ENCODE results near the gene AUH. TPM values are rescaled to one million over a fixed set of nuclear protein-coding genes. Genes with fewer than 3 reads are reported as not detected.

The AUH gene
- total and polyA plus RNA-seq, 4 experiments from 2014 or later: 9.9 to 25.2 (median 20.7) TPM

DNA sequence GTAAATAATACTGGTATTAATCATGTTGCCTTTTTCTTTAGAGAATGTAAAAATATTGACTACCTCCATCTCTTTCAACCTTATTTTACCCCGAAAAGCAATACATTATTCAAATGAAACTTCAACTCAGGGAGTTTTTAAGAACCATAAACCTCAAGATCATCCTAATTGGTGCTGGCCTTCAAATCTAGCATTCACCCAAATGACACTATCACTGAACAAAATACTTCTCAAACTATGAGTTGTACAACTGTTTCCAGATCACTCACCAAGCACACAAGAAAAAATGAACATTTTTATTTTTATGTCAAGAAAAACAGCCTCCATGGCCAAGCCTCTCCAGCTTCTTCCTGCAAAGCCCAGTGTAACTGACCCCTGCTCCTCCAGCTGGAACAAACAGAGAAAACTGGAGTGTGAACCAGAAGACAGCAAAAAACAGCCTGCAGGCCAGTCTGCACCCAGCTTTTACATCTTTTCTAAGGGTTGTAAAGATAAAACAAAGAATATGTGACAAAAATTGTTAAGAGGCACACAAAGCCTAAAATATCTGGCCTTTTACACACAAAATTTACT, 21.2 kb downstream of the AUH start:
- intact Hi-C loops (cut with micrococcal nuclease): no loop called here
- no peak for DNase-seq
- Mint-ChIP-seq H3K27me3 (no peaks in the 10 kb centered on the region), H3K4me3 (no peak overlapping the region), H3K9me3 (peaks cover 0 to 3% (median 0%) of the 10 kb centered on the region in 8 donors), H3K27ac (peak overlapping the region in 1 of 7 donors; percentile 16), H3K4me1 (peaks cover 10 to 52% (median 36%) of the 10 kb centered on the region in 4 donors), H3K36me3 (peaks cover 64 to 66% of the 10 kb centered on the region in 2 donors)
- ChIA-PET POLR2A (ENCODE audit: partially characterized antibody) (no interaction called here), CTCF (ENCODE audit: partially characterized antibody) (no interaction called here)
- Histone ChIP-seq H3K36me3 (ENCODE audit: insufficient read depth, low read length) (peaks cover 10% of the 10 kb centered on the region), H3K27ac (ENCODE audit: low read depth, low read length) (no peak overlapping the region), H3K4me3 (ENCODE audit: low read length in 2 of 2) (no peak overlapping the region), H3K27me3 (ENCODE audit: insufficient read depth, low read length) (no peaks in the 10 kb centered on the region), H3K9me3 (ENCODE audit: control insufficient read depth in 1 of 2, low read length in 2 of 2) (no peaks in the 10 kb centered on the region), H3K4me1 (ENCODE audit: insufficient read depth, low read length) (no peaks in the 10 kb centered on the region)

DNA sequence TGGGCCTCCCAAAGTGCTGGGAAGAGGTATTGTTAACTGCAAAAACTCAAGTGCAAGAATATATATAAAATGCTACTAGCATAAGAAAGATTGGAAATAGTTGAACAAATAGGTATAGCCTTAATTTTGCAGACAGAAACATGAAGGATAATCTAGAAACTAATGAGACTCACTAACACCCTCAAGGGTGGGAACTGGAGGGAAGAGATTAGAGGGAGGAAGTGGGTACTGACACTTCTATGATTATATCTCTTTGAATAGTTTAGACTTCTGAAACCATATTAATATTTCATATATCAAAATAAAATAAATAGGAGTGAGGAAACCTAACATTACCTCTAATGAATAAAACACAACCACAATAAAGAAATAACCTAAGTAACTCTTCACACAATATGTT, 23.0 kb downstream of the AUH start:
- no peaks in the 10 kb centered on the region for H3K27me3 ChIP-seq (ENCODE audit: insufficient read depth, low read length)
- Mint-ChIP-seq H3K27ac (no peak overlapping the region), H3K4me1 (peaks cover 10 to 51% (median 32%) of the 10 kb centered on the region in 4 donors), H3K36me3 (peaks cover 56 to 58% of the 10 kb centered on the region in 2 donors), H3K9me3 (peaks cover 0 to 3% (median 0%) of the 10 kb centered on the region in 8 donors), H3K4me3 (no peak overlapping the region), H3K27me3 (no peaks in the 10 kb centered on the region)
- no peak overlapping the region for H3K4me3 ChIP-seq (ENCODE audit: low read length in 2 of 2)
- no peak overlapping the region for H3K27ac ChIP-seq (ENCODE audit: low read depth, low read length)
- no peaks in the 10 kb centered on the region for H3K4me1 ChIP-seq (ENCODE audit: insufficient read depth, low read length)
- intact Hi-C loops (cut with micrococcal nuclease): no loop called here
- ChIA-PET POLR2A (ENCODE audit: partially characterized antibody) (no interaction called here), CTCF (ENCODE audit: partially characterized antibody) (no interaction called here)
- no peaks in the 10 kb centered on the region for H3K9me3 ChIP-seq (ENCODE audit: control insufficient read depth in 1 of 2, low read length in 2 of 2)
- H3K36me3 ChIP-seq (ENCODE audit: insufficient read depth, low read length): peaks cover 10% of the 10 kb centered on the region
- DNase-seq: no peak

DNA sequence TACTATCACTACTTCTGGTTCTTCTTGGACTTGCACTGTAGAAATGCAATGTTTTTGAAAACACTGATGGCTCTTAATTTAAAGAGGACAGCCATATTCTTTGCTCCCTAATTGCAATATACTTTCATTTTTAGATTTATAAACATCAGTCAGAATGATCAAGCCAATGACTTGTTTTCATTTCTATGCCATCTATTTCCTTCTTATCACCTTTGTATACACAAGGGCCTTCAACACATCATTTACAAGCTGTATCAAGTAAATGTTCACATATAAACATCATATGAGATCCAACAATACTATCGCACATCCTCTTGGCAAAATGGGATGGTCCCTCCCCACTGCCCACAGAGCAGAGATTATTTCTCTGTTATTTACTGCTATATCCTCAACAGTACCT, 24.9 kb downstream of the AUH start:
- no peaks in the 10 kb centered on the region for H3K27me3 Mint-ChIP-seq
- H3K36me3 ChIP-seq (ENCODE audit: insufficient read depth, low read length): peaks cover 4% of the 10 kb centered on the region
- CTCF ChIA-PET (ENCODE audit: partially characterized antibody): interaction anchor here (0.5 kb wide), 1 partner anchor 287 kb away, joined by 3 read pairs; no protein-coding TSS in a partner anchor
- DNase-seq: no peak
- no peaks in the 10 kb centered on the region for H3K9me3 ChIP-seq (ENCODE audit: control insufficient read depth in 1 of 2, low read length in 2 of 2)
- H3K27ac Mint-ChIP-seq: no peak overlapping the region
- no peaks in the 10 kb centered on the region for H3K4me1 ChIP-seq (ENCODE audit: insufficient read depth, low read length)
- H3K9me3 Mint-ChIP-seq: no peaks in the 10 kb centered on the region
- no peak overlapping the region for H3K4me3 ChIP-seq (ENCODE audit: low read length in 2 of 2)
- peaks cover 40 to 48% of the 10 kb centered on the region in 2 donors for H3K36me3 Mint-ChIP-seq
- H3K27ac ChIP-seq (ENCODE audit: low read depth, low read length): no peak overlapping the region
- H3K4me3 Mint-ChIP-seq: no peak overlapping the region
- intact Hi-C loops (cut with micrococcal nuclease): no loop called here
- peaks cover 8 to 39% (median 27%) of the 10 kb centered on the region in 4 donors for H3K4me1 Mint-ChIP-seq
- H3K27me3 ChIP-seq (ENCODE audit: insufficient read depth, low read length): no peaks in the 10 kb centered on the region
- POLR2A ChIA-PET (ENCODE audit: partially characterized antibody): no interaction called here

DNA sequence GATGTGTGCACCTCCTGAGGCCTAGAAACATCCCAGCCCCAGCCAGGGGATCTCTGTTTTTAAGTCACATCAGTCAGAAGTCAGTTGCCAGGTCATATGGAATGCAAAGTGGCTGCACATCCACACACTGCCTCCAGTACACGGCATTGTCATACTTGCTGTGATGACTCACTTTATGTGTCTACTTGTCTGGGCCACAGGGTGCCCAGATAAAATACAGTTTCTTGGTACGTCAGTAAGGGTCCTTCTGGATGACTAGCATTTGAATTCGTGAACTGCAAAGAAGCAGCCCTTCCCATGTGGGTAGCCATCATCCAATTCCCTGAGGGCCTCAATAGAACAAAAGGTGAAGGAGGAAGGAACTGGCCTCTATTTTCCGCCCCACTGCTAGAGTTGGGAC, 27.7 kb downstream of the AUH start:
- H3K4me1 ChIP-seq (ENCODE audit: insufficient read depth, low read length): no peaks in the 10 kb centered on the region
- Mint-ChIP-seq H3K4me3 (no peak overlapping the region), H3K36me3 (peaks cover 23 to 33% of the 10 kb centered on the region in 2 donors), H3K27ac (no peak overlapping the region), H3K27me3 (no peaks in the 10 kb centered on the region), H3K9me3 (peaks cover 0 to 4% (median 0%) of the 10 kb centered on the region in 8 donors), H3K4me1 (peaks cover 2 to 14% (median 7%) of the 10 kb centered on the region in 4 donors)
- H3K27me3 ChIP-seq (ENCODE audit: insufficient read depth, low read length): no peaks in the 10 kb centered on the region
- H3K4me3 ChIP-seq (ENCODE audit: low read length in 2 of 2): no peak overlapping the region
- intact Hi-C loops (cut with micrococcal nuclease): no loop called here
- no peaks in the 10 kb centered on the region for H3K36me3 ChIP-seq (ENCODE audit: insufficient read depth, low read length)
- CTCF ChIA-PET (ENCODE audit: partially characterized antibody): no interaction called here
- POLR2A ChIA-PET (ENCODE audit: partially characterized antibody): no interaction called here
- no peak for DNase-seq
- no peaks in the 10 kb centered on the region for H3K9me3 ChIP-seq (ENCODE audit: control insufficient read depth in 1 of 2, low read length in 2 of 2)
- H3K27ac ChIP-seq (ENCODE audit: low read depth, low read length): no peak overlapping the region

DNA sequence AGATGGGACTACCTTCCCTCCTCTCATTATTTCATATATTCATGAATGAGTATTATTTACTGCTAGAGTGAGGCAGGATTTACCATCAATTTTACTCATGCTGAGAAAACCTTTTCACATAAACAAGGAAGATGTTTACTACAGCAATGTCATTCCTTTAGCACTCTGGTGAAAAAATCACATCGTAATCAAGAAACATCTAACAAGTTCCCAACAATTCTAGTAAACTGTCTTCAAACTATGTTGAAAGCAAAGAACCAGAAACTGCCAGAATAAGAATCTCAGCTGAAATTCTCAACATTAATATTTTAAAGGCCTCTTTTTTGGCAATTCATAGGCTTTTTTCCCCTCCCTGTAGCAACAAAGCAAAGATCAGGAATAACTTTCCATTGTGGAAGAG, 28.2 kb downstream of the AUH start:
- Mint-ChIP-seq H3K4me1 (peaks cover 2 to 13% (median 6%) of the 10 kb centered on the region in 4 donors), H3K36me3 (peaks cover 26 to 33% of the 10 kb centered on the region in 2 donors), H3K27ac (no peak overlapping the region), H3K27me3 (no peaks in the 10 kb centered on the region), H3K9me3 (peaks cover 0 to 4% (median 0%) of the 10 kb centered on the region in 8 donors), H3K4me3 (no peak overlapping the region)
- no peak overlapping the region for H3K27ac ChIP-seq (ENCODE audit: low read depth, low read length)
- no peaks in the 10 kb centered on the region for H3K9me3 ChIP-seq (ENCODE audit: control insufficient read depth in 1 of 2, low read length in 2 of 2)
- H3K27me3 ChIP-seq (ENCODE audit: insufficient read depth, low read length): no peaks in the 10 kb centered on the region
- POLR2A ChIA-PET (ENCODE audit: partially characterized antibody): no interaction called here
- H3K36me3 ChIP-seq (ENCODE audit: insufficient read depth, low read length): no peaks in the 10 kb centered on the region
- H3K4me3 ChIP-seq (ENCODE audit: low read length in 2 of 2): no peak overlapping the region
- DNase-seq: no peak
- no peaks in the 10 kb centered on the region for H3K4me1 ChIP-seq (ENCODE audit: insufficient read depth, low read length)
- CTCF ChIA-PET (ENCODE audit: partially characterized antibody): no interaction called here
- intact Hi-C loops (cut with micrococcal nuclease): no loop called here

DNA sequence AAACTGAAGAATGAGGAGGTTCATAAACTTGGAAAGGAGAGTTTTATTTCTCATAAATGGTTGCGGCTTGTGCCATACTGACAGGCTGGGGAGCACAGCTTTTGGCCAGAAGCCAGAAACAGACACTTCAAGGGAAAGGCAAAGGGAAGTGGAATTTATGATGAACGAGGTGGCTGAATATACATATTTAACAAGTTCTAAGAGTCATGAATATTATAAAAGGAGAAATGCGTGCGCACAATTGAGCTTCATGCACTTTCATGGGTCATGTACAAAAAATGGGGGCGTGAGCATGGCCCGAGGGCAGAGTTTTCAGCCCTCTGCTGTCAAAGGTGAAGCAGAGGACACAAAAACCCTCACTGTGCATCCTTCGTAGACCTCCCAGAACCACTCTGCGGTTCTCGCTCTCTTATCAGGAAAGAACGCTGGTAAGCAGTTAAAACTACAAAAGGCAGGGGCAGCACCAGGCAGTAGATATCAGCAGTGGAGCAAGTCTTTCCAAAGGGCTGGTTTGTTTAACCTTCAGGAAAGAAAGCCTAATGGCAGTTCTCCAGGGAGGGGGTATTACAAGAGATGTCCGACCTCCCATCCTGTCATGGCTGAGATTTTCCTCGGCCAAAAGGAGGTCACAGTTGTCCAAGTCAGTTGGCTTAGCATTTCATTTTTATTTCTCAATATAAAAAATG, 29.0 kb downstream of the AUH start:
- Histone ChIP-seq H3K4me1 (ENCODE audit: insufficient read depth, low read length) (no peaks in the 10 kb centered on the region), H3K27me3 (ENCODE audit: insufficient read depth, low read length) (no peaks in the 10 kb centered on the region), H3K9me3 (ENCODE audit: control insufficient read depth in 1 of 2, low read length in 2 of 2) (no peaks in the 10 kb centered on the region), H3K27ac (ENCODE audit: low read depth, low read length) (no peak overlapping the region), H3K4me3 (ENCODE audit: low read length in 2 of 2) (no peak overlapping the region), H3K36me3 (ENCODE audit: insufficient read depth, low read length) (no peaks in the 10 kb centered on the region)
- ChIA-PET POLR2A (ENCODE audit: partially characterized antibody) (no interaction called here), CTCF (ENCODE audit: partially characterized antibody) (no interaction called here)
- peak overlapping the region in 1 of 8 donors; percentile 26 for H3K4me3 Mint-ChIP-seq
- peaks cover 0 to 4% (median under 1%) of the 10 kb centered on the region in 8 donors for H3K9me3 Mint-ChIP-seq
- intact Hi-C loops (cut with micrococcal nuclease): no loop called here
- peaks cover 27 to 34% of the 10 kb centered on the region in 2 donors for H3K36me3 Mint-ChIP-seq
- H3K27me3 Mint-ChIP-seq: no peaks in the 10 kb centered on the region
- peaks cover 0 to 5% (median 2%) of the 10 kb centered on the region in 4 donors for H3K4me1 Mint-ChIP-seq
- DNase-seq: no peak
- H3K27ac Mint-ChIP-seq: no peak overlapping the region

DNA sequence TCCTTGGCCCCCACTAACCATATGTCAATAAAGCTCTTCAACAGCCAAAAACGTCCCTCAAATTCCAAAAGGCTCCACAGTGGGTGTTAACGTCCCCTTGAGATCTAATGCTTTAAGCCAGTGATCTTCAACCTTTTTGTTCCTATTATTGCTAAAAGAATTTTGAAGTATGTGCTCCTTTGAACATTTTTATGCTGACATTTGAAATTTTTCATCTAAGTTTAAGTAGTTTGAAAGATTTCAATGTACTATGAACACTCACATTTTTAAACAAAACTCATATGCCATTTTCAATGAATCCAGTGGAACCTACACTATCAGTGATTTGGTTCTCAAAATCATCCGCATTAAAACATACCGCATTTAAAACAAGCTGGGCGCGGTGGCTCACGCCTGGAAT, 29.9 kb downstream of the AUH start:
- Histone ChIP-seq H3K36me3 (ENCODE audit: insufficient read depth, low read length) (no peaks in the 10 kb centered on the region), H3K4me1 (ENCODE audit: insufficient read depth, low read length) (no peaks in the 10 kb centered on the region), H3K27me3 (ENCODE audit: insufficient read depth, low read length) (no peaks in the 10 kb centered on the region), H3K27ac (ENCODE audit: low read depth, low read length) (no peak overlapping the region), H3K4me3 (ENCODE audit: low read length in 2 of 2) (no peak overlapping the region), H3K9me3 (ENCODE audit: control insufficient read depth in 1 of 2, low read length in 2 of 2) (no peaks in the 10 kb centered on the region)
- Mint-ChIP-seq H3K27ac (no peak overlapping the region), H3K4me1 (peaks cover 0 to 4% (median 2%) of the 10 kb centered on the region in 4 donors), H3K4me3 (no peak overlapping the region), H3K27me3 (no peaks in the 10 kb centered on the region), H3K36me3 (peaks cover 29 to 34% of the 10 kb centered on the region in 2 donors), H3K9me3 (peaks cover 0 to 4% (median under 1%) of the 10 kb centered on the region in 8 donors)
- intact Hi-C loops (cut with micrococcal nuclease): no loop called here
- no peak for DNase-seq
- POLR2A ChIA-PET (ENCODE audit: partially characterized antibody): no interaction called here
- CTCF ChIA-PET (ENCODE audit: partially characterized antibody): no interaction called here

Measured in CD4-positive, alpha-beta memory T cell (primary cell).